ENCODE measurements around the gene TENM4. TPM values are rescaled to one million over a fixed set of nuclear protein-coding genes. Genes with fewer than 3 reads are reported as not detected.
A peak's percentile ranks its signal among the peaks of the same experiment; 100 is the strongest.

Gene TENM4
- total RNA-seq, 1 experiment from 2014 or later: 0.39 TPM

- no peaks in the 10 kb centered on the region for H3K9me3 ChIP-seq (ENCODE audit: control insufficient read depth, insufficient read depth, low read depth, low read length)
- ATAC-seq: no peak
- in situ Hi-C loops (cut with HindIII; ENCODE audit: low pct_unique_long_range_greater_than_20kb, low sequenced_read_pairs) (no loop called here), intact Hi-C loops (cut with micrococcal nuclease; ENCODE audit: unreplicated experiment) (no loop called here)
- H3K27ac ChIP-seq (ENCODE audit: low read length): no peak overlapping the region
- no peaks in the 10 kb centered on the region for H3K36me3 ChIP-seq (ENCODE audit: control insufficient read depth, insufficient read depth, low read length)
- ChIA-PET CTCF (no interaction called here), POLR2A (interaction anchor here (0.7 kb wide), 1 partner anchor 117 kb away, joined by 3 read pairs; no protein-coding TSS in a partner anchor)
- TF ChIP-seq SIN3A (IDR thresholded peaks at IDR 0.05; ENCODE audit: borderline replicate concordance, insufficient read depth, low read depth, low read length) (no peak), CTCF (IDR thresholded peaks at IDR 0.05) (no peak), REST (IDR thresholded peaks at IDR 0.05; ENCODE audit: insufficient read depth in 1 of 2, low read depth in 2 of 2, low read length in 1 of 2) (no peak), POLR2AphosphoS5 (IDR thresholded peaks at IDR 0.05; ENCODE audit: low read depth, low read length) (no peak), TCF7L2 (IDR thresholded peaks at IDR 0.05; ENCODE audit: low read depth, low read length) (no peak)
- DNase-seq (ENCODE audit: low read depth, low spot score): no peak
- no TSS peak for BruUV-seq (replicated peaks)
- no peaks in the 10 kb centered on the region for H3K4me1 ChIP-seq (ENCODE audit: control insufficient read depth, insufficient read depth, low read length)
- peaks cover 7% of the 10 kb centered on the region; the same call in 1 of the 2 replicates for H3K27me3 ChIP-seq (ENCODE audit: control insufficient read depth, insufficient read depth, low read length)
- peak overlapping the region in 1 of 2 experiments; percentile 27; a peak in 2 of 4 replicates for H3K4me3 ChIP-seq (ENCODE audit: low read depth in 2 of 2, low read length in 2 of 2)
These were observed 50.4 kb downstream of the TENM4 start for GRCh38 chr11:79390477-79390876.

- CTCF ChIA-PET: no interaction called here
- POLR2A ChIA-PET: no interaction called here
- BruUV-seq (replicated peaks): no TSS peak
- no peaks in the 10 kb centered on the region for H3K36me3 ChIP-seq (ENCODE audit: control insufficient read depth, insufficient read depth, low read length)
- ATAC-seq (no peak), DNase-seq (ENCODE audit: low read depth, low spot score) (no peak)
- intact Hi-C loops (cut with micrococcal nuclease; ENCODE audit: unreplicated experiment): no loop called here
- peaks cover 6% of the 10 kb centered on the region; the same call in 1 of the 2 replicates for H3K27me3 ChIP-seq (ENCODE audit: control insufficient read depth, insufficient read depth, low read length)
- in situ Hi-C loops (cut with HindIII; ENCODE audit: low pct_unique_long_range_greater_than_20kb, low sequenced_read_pairs): no loop called here
- H3K4me3 ChIP-seq (ENCODE audit: low read depth in 2 of 2, low read length in 2 of 2): no peak overlapping the region
- TF ChIP-seq TCF7L2 (IDR thresholded peaks at IDR 0.05; ENCODE audit: low read depth, low read length): no peak
- TF ChIP-seq SIN3A (IDR thresholded peaks at IDR 0.05; ENCODE audit: borderline replicate concordance, insufficient read depth, low read depth, low read length): no peak
- TF ChIP-seq POLR2AphosphoS5 (IDR thresholded peaks at IDR 0.05; ENCODE audit: low read depth, low read length): no peak
- no peak for TF ChIP-seq CTCF (IDR thresholded peaks at IDR 0.05)
- H3K27ac ChIP-seq (ENCODE audit: low read length): no peak overlapping the region
- no peaks in the 10 kb centered on the region for H3K4me1 ChIP-seq (ENCODE audit: control insufficient read depth, insufficient read depth, low read length)
- no peaks in the 10 kb centered on the region for H3K9me3 ChIP-seq (ENCODE audit: control insufficient read depth, insufficient read depth, low read depth, low read length)
These were observed 52.6 kb downstream of the TENM4 start for GRCh38 chr11:79388201-79388600.
